Gastrocnemius medialis (tissue), 4 donors: ENCODE measurements around the gene URB2. TPM values are rescaled to one million over a fixed set of nuclear protein-coding genes. Genes with fewer than 3 reads are reported as not detected.
"Not testable (repeated sequence)": the region's sequence is repeated elsewhere in the genome, so short reads cannot be mapped to it uniquely, and the experiment has no call there.

Experiments used
- ATAC-seq, 2 donors: fragments of 150-250 bp; one replicate each; pipeline ENCODE4 v1.9.1; 2016
- DNase-seq, 2 donors: peaks; one replicate each; pipeline ENCODE4 v3.0.0-alpha.2; 2019
- H3K27ac ChIP-seq, 4 donors: fragments of 200-600 bp; sonication (generic); 1 replicate in 1 of 4; 2 replicates in 3 of 4; pipeline ENCODE4 v1.5.1; 2016 to 2018; ENCODE audit warnings: mild to moderate bottlenecking in 2 of 4, moderate library complexity in 1 of 4
- H3K27me3 ChIP-seq, 3 donors: fragments of 200-600 bp; sonication (generic) in 2 of 3; 1 replicate in 1 of 3; 2 replicates in 2 of 3; pipeline versions ENCODE4 v1.5.1 to v1.6.0; 2016 to 2019; ENCODE audit warnings: mild to moderate bottlenecking in 1 of 3, moderate library complexity in 1 of 3
- H3K36me3 ChIP-seq, 2 donors: fragments of 200-600 bp; sonication (generic) in 1 of 2; one replicate each; pipeline ENCODE4 v1.5.1; 2017 to 2018
- H3K4me1 ChIP-seq, 2 donors: fragments of 200-600 bp; sonication (generic) in 1 of 2; one replicate each; pipeline ENCODE4 v1.5.1; 2016 to 2017; ENCODE audit warnings: mild to moderate bottlenecking in 2 of 2
- H3K4me3 ChIP-seq, 4 donors: fragments of 200-600 bp; sonication (generic) in 3 of 4; 1 replicate in 1 of 4; 2 replicates in 3 of 4; pipeline ENCODE4 v1.5.1; 2016 to 2019; ENCODE audit warnings: mild to moderate bottlenecking in 2 of 4
- H3K9me3 ChIP-seq, 3 donors: fragments of 200-600 bp; sonication (generic) in 2 of 3; 1 replicate in 1 of 3; 2 replicates in 2 of 3; pipeline ENCODE4 v1.5.1; 2016 to 2019
- POLR2A ChIP-seq, 2 donors: fragments of 450-650 bp; IDR thresholded peaks; one replicate each; pipeline ENCODE4 v1.6.1; 2017; ENCODE audit warnings: antibody characterized with exemption in 2 of 2, mild to moderate bottlenecking in 2 of 2, moderate library complexity in 2 of 2
- in situ Hi-C, 4 donors: fragments of 200-750 bp; cut with MboI; loops; one replicate each; pipeline versions ENCODE4 v1.15.0 to v1.8.0; 2017; ENCODE audit warnings: low sequenced_read_pairs in 4 of 4
- intact Hi-C: fragments of 100-400 bp; cut with DNase I; formaldehyde crosslinking; loops from one replicate; pipeline ENCODE4 v1.15.1; 2023; ENCODE audit warnings: low total_unique reads
- total RNA-seq, 4 donors: library from RNA; depleted of rRNA; stranded (reverse); fragments of >200 nt; gene quantifications; one replicate each; pipeline versions ENCODE4 v1.1.0 to v1.2.3, GENCODE V29; 2016
- TF ChIP-seq, protein P1 (sequence below), 5 experiments: fragments of 450-650 bp in 3 of 5; fragments of 200-600 bp in 2 of 5; sonication (generic) in 2 of 5; IDR thresholded peaks in 4 of 5; conservative IDR thresholded peaks in 1 of 5; 1 replicate in 4 of 5; 2 replicates in 1 of 5; pipeline ENCODE4 v1.5.1; 2016 to 2019; ENCODE audit warnings: antibody characterized with exemption in 5 of 5, mild to moderate bottlenecking in 3 of 5, moderate library complexity in 3 of 5

URB2 gene
- total RNA-seq, 4 donors from 2014 or later: 9.9 to 20.6 (median 13.4) TPM

DNA sequence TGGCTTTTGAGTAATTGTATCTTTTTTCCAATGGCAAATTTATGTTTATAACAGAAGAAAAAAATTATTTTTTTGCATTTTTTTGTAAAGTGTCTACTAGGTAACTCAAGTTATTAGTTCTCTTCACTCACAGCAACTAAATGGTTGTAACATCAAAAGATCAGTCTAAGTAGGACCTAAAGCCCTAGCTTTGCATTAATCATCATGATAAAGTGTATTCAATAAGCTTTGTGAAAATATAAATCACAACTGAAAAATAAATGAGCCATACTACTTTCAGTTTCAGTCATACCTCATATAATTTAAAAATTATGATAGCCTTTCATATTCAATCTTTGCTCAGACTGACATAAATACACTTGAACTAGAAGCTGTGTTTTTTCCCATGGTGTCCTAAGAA, 7.0 kb upstream of the URB2 start:
- in situ Hi-C loops: loop anchor here in 1 of 4 donors (5.0 kb wide), 1 partner anchor 57 kb away; no protein-coding TSS in a partner anchor
- peaks cover 33 to 46% of the 10 kb centered on the region in 2 donors for H3K4me1 ChIP-seq

DNA sequence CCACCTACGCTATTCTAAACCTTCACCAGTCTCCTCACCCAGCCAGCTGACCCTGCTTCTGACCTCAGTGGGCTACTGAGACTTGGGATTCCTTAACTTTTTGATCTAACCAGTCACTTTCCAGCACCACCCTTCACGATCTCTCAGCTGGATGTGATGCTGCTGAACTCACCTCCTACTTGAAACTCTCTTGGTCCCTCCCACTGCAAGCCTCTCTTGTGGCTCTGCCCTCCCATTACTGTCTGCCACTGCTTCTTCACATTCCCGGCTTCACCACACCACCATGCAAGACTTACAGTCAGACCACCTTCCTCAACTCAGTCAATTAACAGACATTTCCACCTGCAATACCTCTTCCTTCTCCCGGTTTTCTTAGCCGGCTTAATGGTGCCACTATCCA, 6.4 kb upstream of the URB2 start:
- TF ChIP-seq, protein P1, sequence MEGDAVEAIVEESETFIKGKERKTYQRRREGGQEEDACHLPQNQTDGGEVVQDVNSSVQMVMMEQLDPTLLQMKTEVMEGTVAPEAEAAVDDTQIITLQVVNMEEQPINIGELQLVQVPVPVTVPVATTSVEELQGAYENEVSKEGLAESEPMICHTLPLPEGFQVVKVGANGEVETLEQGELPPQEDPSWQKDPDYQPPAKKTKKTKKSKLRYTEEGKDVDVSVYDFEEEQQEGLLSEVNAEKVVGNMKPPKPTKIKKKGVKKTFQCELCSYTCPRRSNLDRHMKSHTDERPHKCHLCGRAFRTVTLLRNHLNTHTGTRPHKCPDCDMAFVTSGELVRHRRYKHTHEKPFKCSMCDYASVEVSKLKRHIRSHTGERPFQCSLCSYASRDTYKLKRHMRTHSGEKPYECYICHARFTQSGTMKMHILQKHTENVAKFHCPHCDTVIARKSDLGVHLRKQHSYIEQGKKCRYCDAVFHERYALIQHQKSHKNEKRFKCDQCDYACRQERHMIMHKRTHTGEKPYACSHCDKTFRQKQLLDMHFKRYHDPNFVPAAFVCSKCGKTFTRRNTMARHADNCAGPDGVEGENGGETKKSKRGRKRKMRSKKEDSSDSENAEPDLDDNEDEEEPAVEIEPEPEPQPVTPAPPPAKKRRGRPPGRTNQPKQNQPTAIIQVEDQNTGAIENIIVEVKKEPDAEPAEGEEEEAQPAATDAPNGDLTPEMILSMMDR (IDR thresholded peaks at IDR 0.05 in 4 of 5, conservative IDR thresholded peaks at IDR 0.05 in 1 of 5): no peak
- no peak for TF ChIP-seq POLR2A (IDR thresholded peaks at IDR 0.05)
- in situ Hi-C loops: loop anchor here in 3 of 4 donors (5.0 to 10.0 kb wide), 2 partner anchors 55 to 57 kb away; no protein-coding TSS in a partner anchor
- H3K4me3 ChIP-seq: no peak overlapping the region
- no peaks in the 10 kb centered on the region for H3K9me3 ChIP-seq
- DNase-seq: no peak
- intact Hi-C loops: loop anchor here (10.0 kb wide), 2 partner anchors 1535 to 1675 kb away; partner anchors contain the start of genes ARF1 and WNT9A
- H3K27ac ChIP-seq: no peak overlapping the region
- no peak for ATAC-seq
- no peaks in the 10 kb centered on the region for H3K36me3 ChIP-seq
- no peaks in the 10 kb centered on the region for H3K27me3 ChIP-seq
- peaks cover 39 to 52% of the 10 kb centered on the region in 2 donors for H3K4me1 ChIP-seq

More for the DNA sequence above, 7.0 kb upstream of the URB2 start:
- no peak overlapping the region for H3K4me3 ChIP-seq
- no peaks in the 10 kb centered on the region for H3K27me3 ChIP-seq
- DNase-seq (no peak), ATAC-seq (no peak)
- no peak for TF ChIP-seq POLR2A (IDR thresholded peaks at IDR 0.05)
- TF ChIP-seq, protein P1 (IDR thresholded peaks at IDR 0.05 in 4 of 5, conservative IDR thresholded peaks at IDR 0.05 in 1 of 5): no peak
- no peaks in the 10 kb centered on the region for H3K36me3 ChIP-seq
- H3K9me3 ChIP-seq: no peaks in the 10 kb centered on the region
- no peak overlapping the region for H3K27ac ChIP-seq
- intact Hi-C loops: no loop called here

- Histone ChIP-seq H3K27ac (peak overlapping the region in 3 of 4 donors; percentile 22 to 95 (median 37)), H3K4me1 (peaks cover 45 to 54% of the 10 kb centered on the region in 2 donors), H3K27me3 (no peaks in the 10 kb centered on the region), H3K9me3 (no peaks in the 10 kb centered on the region), H3K36me3 (no peaks in the 10 kb centered on the region), H3K4me3 (no peak overlapping the region)
- DNase-seq (peak; percentile 48 to 64), ATAC-seq (peak; percentile 47 to 55)
- in situ Hi-C loops: loop anchor here in 2 of 4 donors (10.0 kb wide), 1 partner anchor 56 kb away; no protein-coding TSS in a partner anchor
- intact Hi-C loops: loop anchor here (10.0 kb wide), 2 partner anchors 1536 to 1676 kb away; partner anchors contain the start of genes ARF1 and WNT9A
- TF ChIP-seq POLR2A (IDR thresholded peaks at IDR 0.05): no peak
- TF ChIP-seq, protein P1 (IDR thresholded peaks at IDR 0.05 in 4 of 5, conservative IDR thresholded peaks at IDR 0.05 in 1 of 5): no peak
Observed at GRCh38 chr1:229620876-229621275, 5.2 kb upstream of the URB2 start.

- ATAC-seq (no peak), DNase-seq (no peak)
- H3K27ac ChIP-seq: peak overlapping the region in 1 of 4 donors; percentile 95
- TF ChIP-seq, protein P1 (IDR thresholded peaks at IDR 0.05 in 4 of 5, conservative IDR thresholded peaks at IDR 0.05 in 1 of 5): no peak
- no peak for TF ChIP-seq POLR2A (IDR thresholded peaks at IDR 0.05)
- H3K36me3 ChIP-seq: no peaks in the 10 kb centered on the region
- H3K4me3 ChIP-seq: no peak overlapping the region
- intact Hi-C loops (loop anchor here (10.0 kb wide), 2 partner anchors 1537 to 1677 kb away; partner anchors contain the start of genes ARF1 and WNT9A), in situ Hi-C loops (loop anchor here in 2 of 4 donors (10.0 kb wide), 1 partner anchor 57 kb away; no protein-coding TSS in a partner anchor)
- H3K27me3 ChIP-seq: no peaks in the 10 kb centered on the region
- H3K9me3 ChIP-seq: no peaks in the 10 kb centered on the region
- peaks cover 49 to 54% of the 10 kb centered on the region in 2 donors for H3K4me1 ChIP-seq
Observed at GRCh38 chr1:229621663-229622062, 4.4 kb upstream of the URB2 start.

DNA sequence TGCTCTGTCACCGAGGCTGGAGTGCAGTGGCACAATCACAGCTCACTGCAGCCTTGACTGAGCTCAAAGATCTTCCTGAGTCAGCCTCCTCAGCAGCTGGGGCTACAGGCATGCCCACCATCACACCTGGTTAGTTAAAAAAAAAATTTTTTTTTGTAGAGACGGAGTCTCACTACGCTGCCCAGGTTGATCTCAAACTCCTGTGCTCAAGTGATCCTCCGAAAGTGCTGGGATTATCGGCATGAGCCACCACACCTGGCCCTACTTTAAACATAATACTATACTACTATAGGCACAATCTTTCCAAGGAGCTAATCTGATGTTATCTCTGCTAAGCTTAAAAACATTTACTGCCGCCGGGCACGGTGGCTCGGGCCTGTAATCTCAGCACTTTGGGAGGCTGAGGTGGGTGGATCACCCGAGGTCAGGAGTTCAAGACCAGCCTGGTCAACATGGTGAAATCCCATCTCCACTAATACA, 3.4 kb upstream of the URB2 start:
- H3K27me3 ChIP-seq, DNase-seq, H3K4me3 ChIP-seq, ATAC-seq, H3K9me3 ChIP-seq, H3K36me3 ChIP-seq: not testable (repeated sequence)
- intact Hi-C loops (loop anchor here (10.0 kb wide), 2 partner anchors 1538 to 1678 kb away; partner anchors contain the start of genes ARF1 and WNT9A), in situ Hi-C loops (loop anchor here in 2 of 4 donors (10.0 kb wide), 1 partner anchor 58 kb away; no protein-coding TSS in a partner anchor)
- peak overlapping the region in 1 of 4 donors; percentile 95 for H3K27ac ChIP-seq
- peaks cover 59 to 63% of the 10 kb centered on the region in 2 donors for H3K4me1 ChIP-seq
